Amniotic stem cell (primary cell): ENCODE measurements around the gene BMP7.
"Not testable (repeated sequence)": the region's sequence is repeated elsewhere in the genome, so short reads cannot be mapped to it uniquely, and the experiment has no call there.

ENCODE experiments used
- DNase-seq: peaks from one replicate; lab custom pipeline; 2025; lab: John Stamatoyannopoulos, UW

The BMP7 gene

GRCh38 chr20:57287901-57288300 is 21.5 kb upstream of the BMP7 start:
- DNase-seq, result no peak

GRCh38 chr20:57287007-57287880 is 20.8 kb upstream of the BMP7 start:
- no peak for DNase-seq

- DNase-seq, result no peak
Measured at GRCh38 chr20:57283860-57284259, 17.4 kb upstream of the BMP7 start.

- no peak for DNase-seq
Measured at GRCh38 chr20:57282670-57283361, 16.4 kb upstream of the BMP7 start.

- DNase-seq, result no peak
Measured at GRCh38 chr20:57281900-57282299, 15.5 kb upstream of the BMP7 start.

GRCh38 chr20:57280221-57280620 is 13.8 kb upstream of the BMP7 start:
- no peak for DNase-seq

- DNase-seq, result not testable (repeated sequence)
Measured at GRCh38 chr20:57279548-57279947, 13.1 kb upstream of the BMP7 start.

GRCh38 chr20:57278457-57278856 is 12.0 kb upstream of the BMP7 start:
- DNase-seq, result no peak

- DNase-seq, result no peak
Measured at GRCh38 chr20:57277398-57278105, 11.1 kb upstream of the BMP7 start.

- no peak for DNase-seq
Measured at GRCh38 chr20:57276221-57276620, 9.8 kb upstream of the BMP7 start.

- DNase-seq, result no peak
Measured at GRCh38 chr20:57275813-57276212, 9.4 kb upstream of the BMP7 start.

GRCh38 chr20:57275334-57275733 is 8.9 kb upstream of the BMP7 start:
- no peak for DNase-seq

- DNase-seq, result no peak
Measured at GRCh38 chr20:57274846-57275245, 8.4 kb upstream of the BMP7 start.

- no peak for DNase-seq
Measured at GRCh38 chr20:57274299-57274698, 7.9 kb upstream of the BMP7 start.

GRCh38 chr20:57272883-57273535 is 6.6 kb upstream of the BMP7 start:
- no peak for DNase-seq

GRCh38 chr20:57270204-57270984 is 4.0 kb upstream of the BMP7 start:
- no peak for DNase-seq

GRCh38 chr20:57269148-57269984 is 2.9 kb upstream of the BMP7 start:
- no peak for DNase-seq

GRCh38 chr20:57268399-57269076 is 2.1 kb upstream of the BMP7 start:
- DNase-seq, result no peak

- DNase-seq, result no peak
Measured at GRCh38 chr20:57267158-57267821, 849 bp upstream of the BMP7 start.

- DNase-seq, result no peak
Measured at GRCh38 chr20:57265997-57266290, 497 bp downstream of the BMP7 start.
